Sigmoid colon (tissue), 7 donors: ENCODE data around the gene FXR1. TPM values are rescaled to one million over a fixed set of nuclear protein-coding genes. Genes with fewer than 3 reads are reported as not detected.

Source experiments
- DNase-seq: peaks from one replicate; pipeline ENCODE4 v3.0.0-alpha.2; 2019
- H3K27ac ChIP-seq, 4 donors: fragments of 200-600 bp; sonication (generic); one replicate each; pipeline ENCODE4 v1.5.1; 2016 to 2019; ENCODE audit warnings: mild to moderate bottlenecking in 1 of 4
- H3K27me3 ChIP-seq, 3 donors: fragments of 200-600 bp; sonication (generic); one replicate each; pipeline ENCODE4 v1.5.1; 2019; ENCODE audit warnings: mild to moderate bottlenecking in 1 of 3
- H3K36me3 ChIP-seq, 4 donors: fragments of 200-600 bp; sonication (generic); one replicate each; pipeline ENCODE4 v1.5.1; 2016 to 2019
- H3K4me1 ChIP-seq, 4 donors: fragments of 200-600 bp; sonication (generic); one replicate each; pipeline ENCODE4 v1.5.1; 2017 to 2019
- H3K4me3 ChIP-seq, 4 donors: fragments of 200-600 bp; sonication (generic); one replicate each; pipeline ENCODE4 v1.5.1; 2017 to 2019; ENCODE audit warnings: mild to moderate bottlenecking in 2 of 4, moderate library complexity in 1 of 4
- H3K9me3 ChIP-seq, 4 donors: fragments of 200-600 bp in 3 of 4; sonication (generic) in 3 of 4; one replicate each; pipeline versions ENCODE4 v1.5.1 to v1.6.1; 2013 to 2019
- EP300 ChIP-seq, 4 donors: sonication (generic); formaldehyde crosslinking; IDR thresholded peaks; one replicate each; pipeline ENCODE4 v1.6.1; 2017; ENCODE audit warnings: antibody characterized with exemption in 4 of 4
- POLR2A ChIP-seq, 2 donors: fragments of 450-650 bp; IDR thresholded peaks; one replicate each; pipeline ENCODE4 v1.6.1; 2016; ENCODE audit warnings: antibody characterized with exemption in 2 of 2, mild to moderate bottlenecking in 2 of 2, moderate library complexity in 2 of 2
- POLR2AphosphoS5 ChIP-seq, 4 donors: sonication (generic); formaldehyde crosslinking; IDR thresholded peaks; one replicate each; pipeline ENCODE4 v1.6.1; 2017; ENCODE audit warnings: antibody characterized with exemption in 4 of 4
- WGBS, 2 donors: extraction: QIAGEN DNeasy Blood & Tissue Kit; methylation state at CpG; one replicate each; pipeline ENCODE4 v1.1.7; 2013; 5-methylcytosine and 5-hydroxymethylcytosine counted together
- intact Hi-C: fragments of 100-400 bp; cut with DNase I; formaldehyde crosslinking; loops from one replicate; pipeline ENCODE4 v1.15.1; 2023
- polyA plus RNA-seq, 3 donors: library from polyadenylated mRNA; stranded (reverse); fragments of 200-250 nt; gene quantifications; one replicate each; pipeline ENCODE4 v1.2.3, GENCODE V29; 2013
- total RNA-seq, 4 donors: library from RNA; depleted of rRNA; stranded (reverse); fragments of >200 nt; gene quantifications; one replicate each; pipeline ENCODE4 v1.1.0, GENCODE V29; 2016
- TF ChIP-seq, protein P1 (sequence below), 4 experiments: fragments of 450-650 bp in 3 of 4; fragments of 200-600 bp in 1 of 4; IDR thresholded peaks; one replicate each; pipeline ENCODE4 v1.5.1; 2016 to 2019; ENCODE audit warnings: antibody characterized with exemption in 4 of 4, mild to moderate bottlenecking in 3 of 4, moderate library complexity in 2 of 4
- donor health status: healthy with polysubstance abuse.
- donor health status: Bipolar disorder and iron deficiency.
- donor health status: healthy.

The FXR1 gene
- total and polyA plus RNA-seq, 7 donors: 30.1 to 217 (median 126) TPM

DNA sequence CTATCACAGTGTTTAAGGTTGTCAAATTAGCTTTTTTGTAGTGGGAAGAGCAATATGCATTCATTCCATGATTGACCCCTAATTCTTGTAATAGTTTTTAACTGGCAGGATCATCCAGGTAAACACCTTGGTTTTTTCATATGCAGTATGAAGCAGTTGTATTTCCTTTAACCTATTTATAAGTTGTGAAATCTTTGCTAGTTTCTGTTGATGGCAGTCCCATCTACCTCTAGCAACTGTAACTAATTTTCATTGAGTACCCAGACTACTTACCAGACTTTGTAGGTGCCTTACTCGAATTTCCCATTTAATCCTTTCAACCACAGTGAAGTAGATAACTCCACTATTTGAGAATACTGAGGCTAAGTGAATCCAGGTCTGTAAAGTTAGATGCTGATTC, 6.1 kb downstream of the FXR1 start:
- Histone ChIP-seq H3K36me3 (no peaks in the 10 kb centered on the region), H3K4me3 (no peak overlapping the region), H3K27ac (no peak overlapping the region), H3K27me3 (no peaks in the 10 kb centered on the region), H3K4me1 (peaks cover 0 to 62% (median 47%) of the 10 kb centered on the region in 4 donors), H3K9me3 (no peaks in the 10 kb centered on the region)
- intact Hi-C loops: no loop called here
- 58 to 79% methylated on average over 1 of the region's 1 CpG for WGBS, 2 donors
- TF ChIP-seq POLR2AphosphoS5 (IDR thresholded peaks at IDR 0.05): no peak
- no peak for TF ChIP-seq EP300 (IDR thresholded peaks at IDR 0.05)
- TF ChIP-seq, protein P1, sequence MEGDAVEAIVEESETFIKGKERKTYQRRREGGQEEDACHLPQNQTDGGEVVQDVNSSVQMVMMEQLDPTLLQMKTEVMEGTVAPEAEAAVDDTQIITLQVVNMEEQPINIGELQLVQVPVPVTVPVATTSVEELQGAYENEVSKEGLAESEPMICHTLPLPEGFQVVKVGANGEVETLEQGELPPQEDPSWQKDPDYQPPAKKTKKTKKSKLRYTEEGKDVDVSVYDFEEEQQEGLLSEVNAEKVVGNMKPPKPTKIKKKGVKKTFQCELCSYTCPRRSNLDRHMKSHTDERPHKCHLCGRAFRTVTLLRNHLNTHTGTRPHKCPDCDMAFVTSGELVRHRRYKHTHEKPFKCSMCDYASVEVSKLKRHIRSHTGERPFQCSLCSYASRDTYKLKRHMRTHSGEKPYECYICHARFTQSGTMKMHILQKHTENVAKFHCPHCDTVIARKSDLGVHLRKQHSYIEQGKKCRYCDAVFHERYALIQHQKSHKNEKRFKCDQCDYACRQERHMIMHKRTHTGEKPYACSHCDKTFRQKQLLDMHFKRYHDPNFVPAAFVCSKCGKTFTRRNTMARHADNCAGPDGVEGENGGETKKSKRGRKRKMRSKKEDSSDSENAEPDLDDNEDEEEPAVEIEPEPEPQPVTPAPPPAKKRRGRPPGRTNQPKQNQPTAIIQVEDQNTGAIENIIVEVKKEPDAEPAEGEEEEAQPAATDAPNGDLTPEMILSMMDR (IDR thresholded peaks at IDR 0.05): no peak
- TF ChIP-seq POLR2A (IDR thresholded peaks at IDR 0.05): no peak
- DNase-seq: no peak

DNA sequence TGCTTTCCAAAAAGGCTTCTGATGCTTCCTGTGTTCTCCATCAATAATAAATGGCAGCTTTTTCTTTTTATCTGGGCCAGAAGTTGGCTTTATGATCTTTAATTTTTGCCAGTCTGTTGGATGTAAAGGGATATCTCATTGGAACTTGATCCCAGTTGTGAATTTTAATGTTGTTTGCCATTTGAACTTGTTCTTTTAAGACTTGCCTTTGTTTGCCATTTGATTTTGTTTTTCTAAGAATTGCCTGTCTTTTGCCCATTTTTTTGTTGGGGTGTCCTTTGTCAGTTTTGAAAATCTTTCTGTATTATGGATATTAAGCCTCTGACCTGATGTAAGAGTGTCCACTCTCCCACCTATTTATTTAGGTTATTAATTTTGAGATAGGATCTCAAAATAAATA, 9.8 kb downstream of the FXR1 start:
- H3K4me3 ChIP-seq: no peak overlapping the region
- no peaks in the 10 kb centered on the region for H3K36me3 ChIP-seq
- DNase-seq: no peak
- no peak overlapping the region for H3K27ac ChIP-seq
- H3K27me3 ChIP-seq: no peaks in the 10 kb centered on the region
- intact Hi-C loops: no loop called here
- H3K4me1 ChIP-seq: peaks cover 0 to 52% (median 43%) of the 10 kb centered on the region in 4 donors
- no peaks in the 10 kb centered on the region for H3K9me3 ChIP-seq
- TF ChIP-seq EP300 (IDR thresholded peaks at IDR 0.05): no peak
- TF ChIP-seq POLR2A (IDR thresholded peaks at IDR 0.05): no peak
- TF ChIP-seq, protein P1 (IDR thresholded peaks at IDR 0.05): no peak
- TF ChIP-seq POLR2AphosphoS5 (IDR thresholded peaks at IDR 0.05): no peak

DNA sequence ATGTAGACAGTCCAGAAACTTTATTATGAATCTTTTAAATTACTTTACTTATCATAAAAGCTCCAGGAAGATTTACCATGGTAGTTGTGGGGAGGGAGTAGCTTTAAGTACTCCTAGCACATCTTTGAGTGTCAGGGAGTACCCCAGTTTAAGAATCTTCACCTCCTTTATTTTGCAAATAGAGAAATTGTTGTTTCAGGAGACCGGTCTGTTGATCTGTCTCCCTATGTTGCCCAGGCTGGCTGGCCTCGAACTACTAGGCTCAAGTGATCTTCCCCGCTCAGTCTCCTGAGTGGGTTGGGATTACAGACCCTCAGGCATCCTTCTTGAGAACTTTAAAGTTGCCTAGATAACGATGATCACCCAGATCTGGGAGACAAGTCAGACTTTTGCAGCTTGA, 11.1 kb downstream of the FXR1 start:
- TF ChIP-seq EP300 (IDR thresholded peaks at IDR 0.05) (no peak), POLR2A (IDR thresholded peaks at IDR 0.05) (no peak), POLR2AphosphoS5 (IDR thresholded peaks at IDR 0.05) (no peak)
- TF ChIP-seq, protein P1 (IDR thresholded peaks at IDR 0.05): no peak
- no peaks in the 10 kb centered on the region for H3K9me3 ChIP-seq
- no peaks in the 10 kb centered on the region for H3K36me3 ChIP-seq
- H3K27me3 ChIP-seq: no peaks in the 10 kb centered on the region
- no peak overlapping the region for H3K27ac ChIP-seq
- no peak overlapping the region for H3K4me3 ChIP-seq
- 94 to 95% methylated on average over 4 of the region's 4 CpGs for WGBS, 2 donors
- peaks cover 0 to 52% (median 43%) of the 10 kb centered on the region in 4 donors for H3K4me1 ChIP-seq
- DNase-seq: no peak
- intact Hi-C loops: no loop called here

DNA sequence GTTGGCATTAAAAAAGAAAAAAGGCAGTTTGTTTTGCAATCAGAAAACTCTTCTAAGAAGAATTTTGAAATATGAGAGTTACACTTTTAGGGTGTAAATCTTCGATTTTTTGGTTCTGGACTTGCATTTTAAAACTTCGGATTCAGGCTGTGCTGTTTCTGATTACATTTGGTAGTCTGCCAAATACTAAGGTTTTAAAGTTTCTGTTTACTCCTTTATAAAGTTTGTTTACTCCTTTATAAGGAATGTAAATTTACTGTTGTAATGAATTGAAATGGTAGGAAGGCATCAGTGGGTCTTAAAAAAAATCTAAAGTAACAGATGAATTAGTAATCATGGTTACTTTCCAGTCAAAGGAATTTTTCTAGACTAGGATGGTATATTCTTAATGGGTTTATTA, 14.1 kb downstream of the FXR1 start:
- no peak for DNase-seq
- intact Hi-C loops: no loop called here
- WGBS, 2 donors: 37 to 77% methylated on average over 2 of the region's 2 CpGs
- no peaks in the 10 kb centered on the region for H3K9me3 ChIP-seq
- no peaks in the 10 kb centered on the region for H3K27me3 ChIP-seq
- H3K36me3 ChIP-seq: no peaks in the 10 kb centered on the region
- TF ChIP-seq, protein P1 (IDR thresholded peaks at IDR 0.05): no peak
- TF ChIP-seq EP300 (IDR thresholded peaks at IDR 0.05) (no peak), POLR2A (IDR thresholded peaks at IDR 0.05) (no peak), POLR2AphosphoS5 (IDR thresholded peaks at IDR 0.05) (no peak)
- no peak overlapping the region for H3K27ac ChIP-seq
- no peak overlapping the region for H3K4me3 ChIP-seq
- peaks cover 0 to 34% (median 26%) of the 10 kb centered on the region in 4 donors for H3K4me1 ChIP-seq

DNA sequence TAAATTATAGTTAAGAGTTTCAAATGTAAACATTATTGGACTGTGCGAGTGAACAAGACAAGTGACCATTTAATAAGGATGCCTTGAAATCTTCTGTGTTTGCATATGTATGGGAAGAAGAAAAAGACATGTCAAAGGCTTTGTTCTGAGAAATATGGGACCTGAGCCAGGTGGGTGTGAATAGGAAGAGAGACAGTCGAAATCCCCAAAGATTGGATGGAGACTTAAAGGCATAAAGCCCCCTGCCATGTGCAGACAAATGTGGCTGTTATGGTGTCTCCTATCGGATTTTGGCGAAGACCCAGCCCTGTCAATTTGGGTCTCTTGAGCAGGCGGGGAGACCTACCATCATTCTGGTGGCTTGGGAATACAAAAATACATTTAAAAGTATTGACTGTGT, 16.9 kb downstream of the FXR1 start:
- no peak for DNase-seq
- intact Hi-C loops: no loop called here
- 79 to 89% methylated on average over 5 of the region's 5 CpGs for WGBS, 2 donors

More for the DNA sequence above, 16.9 kb downstream of the FXR1 start:
- no peak overlapping the region for H3K27ac ChIP-seq
- H3K27me3 ChIP-seq: no peaks in the 10 kb centered on the region
- no peaks in the 10 kb centered on the region for H3K9me3 ChIP-seq
- H3K4me1 ChIP-seq: peaks cover 0 to 46% (median 18%) of the 10 kb centered on the region in 4 donors
- H3K4me3 ChIP-seq: no peak overlapping the region
- no peaks in the 10 kb centered on the region for H3K36me3 ChIP-seq
- TF ChIP-seq EP300 (IDR thresholded peaks at IDR 0.05) (no peak), POLR2A (IDR thresholded peaks at IDR 0.05) (no peak), POLR2AphosphoS5 (IDR thresholded peaks at IDR 0.05) (no peak)
- TF ChIP-seq, protein P1 (IDR thresholded peaks at IDR 0.05): no peak
